GM21528 (cell line): ENCODE results near the gene PITPNM3.

Experiments used
- ATAC-seq: cut with Tn5 transposase; IDR thresholded peaks from one replicate; pipeline ENCODE4 v1.9.1; 2021; ENCODE audit warnings: mild to moderate bottlenecking, moderate library complexity; ENCODE audit not compliant: unreplicated experiment, low FRiP score

The PITPNM3 gene

GRCh38 chr17:6505425-6506142, 50.8 kb downstream of the PITPNM3 start:
- ATAC-seq, result no peak

GRCh38 chr17:6503641-6504195, 52.6 kb downstream of the PITPNM3 start:
- no peak for ATAC-seq

GRCh38 chr17:6502871-6503509, 53.4 kb downstream of the PITPNM3 start:
- no peak for ATAC-seq

GRCh38 chr17:6502142-6502541, 54.2 kb downstream of the PITPNM3 start:
- ATAC-seq, result no peak

- no peak for ATAC-seq
Observed at GRCh38 chr17:6501359-6501758, 55.0 kb downstream of the PITPNM3 start.

- no peak for ATAC-seq
Observed at GRCh38 chr17:6498901-6499540, 57.3 kb downstream of the PITPNM3 start.

GRCh38 chr17:6498356-6498755, 58.0 kb downstream of the PITPNM3 start:
- ATAC-seq, result no peak

- no peak for ATAC-seq
Observed at GRCh38 chr17:6497496-6498221, 58.7 kb downstream of the PITPNM3 start.

- no peak for ATAC-seq
Observed at GRCh38 chr17:6496640-6497441, 59.5 kb downstream of the PITPNM3 start.

- ATAC-seq, result no peak
Observed at GRCh38 chr17:6496116-6496481, 60.3 kb downstream of the PITPNM3 start.

GRCh38 chr17:6495450-6496115, 60.8 kb downstream of the PITPNM3 start:
- no peak for ATAC-seq

GRCh38 chr17:6494239-6494941, 62.0 kb downstream of the PITPNM3 start:
- ATAC-seq, result no peak

GRCh38 chr17:6492892-6493674, 63.3 kb downstream of the PITPNM3 start:
- ATAC-seq, result no peak

GRCh38 chr17:6491071-6491700, 65.2 kb downstream of the PITPNM3 start:
- no peak for ATAC-seq

- no peak for ATAC-seq
Observed at GRCh38 chr17:6489016-6489550, 67.3 kb downstream of the PITPNM3 start.

- ATAC-seq, result no peak
Observed at GRCh38 chr17:6488008-6488539, 68.3 kb downstream of the PITPNM3 start.
